AG04450 (cell line): ENCODE results near the gene SLTM. TPM values are rescaled to one million over a fixed set of nuclear protein-coding genes. Genes with fewer than 3 reads are reported as not detected.
"Not testable (repeated sequence)": the region's sequence is repeated elsewhere in the genome, so short reads cannot be mapped to it uniquely, and the experiment has no call there.

Experiments
- CTCF ChIA-PET: fragments of 300-600, 350-600 bp; formaldehyde crosslinking; extraction: SDS; loops from one replicate; lab custom pipeline; 2022; ENCODE audit warnings: antibody characterized with exemption, inconsistent platforms; lab: Charles Lee
- POLR2A ChIA-PET: fragments of 350-600 bp; formaldehyde crosslinking; extraction: SDS; loops from one replicate; lab custom pipeline; 2021; ENCODE audit warnings: antibody characterized with exemption, inconsistent platforms; lab: Yijun Ruan, JAX
- DNase-seq: peaks from one replicate; pipeline ENCODE4 v3.0.0-alpha.2; 2011; ENCODE audit warnings: low read depth, low spot score
- H3K27ac ChIP-seq: one replicate; pipeline ENCODE4 v1.5.1; 2012; ENCODE audit warnings: low read depth, low read length, control low read depth
- H3K27me3 ChIP-seq: one replicate; pipeline ENCODE4 v1.6.0; 2012; ENCODE audit warnings: low read length; ENCODE audit not compliant: control insufficient read depth, insufficient read depth
- H3K4me3 ChIP-seq: 2 replicates; pipeline ENCODE4 v1.5.1; 2011; ENCODE audit warnings: mild to moderate bottlenecking, low read depth, low read length, control low read depth
- H3K9me3 ChIP-seq: 2 replicates; pipeline ENCODE4 v1.5.1; 2012; ENCODE audit warnings: low read length; ENCODE audit not compliant: control insufficient read depth, insufficient read depth
- CTCF ChIP-seq: IDR thresholded peaks from 2 replicates; pipeline ENCODE4 v1.5.1; 2011; ENCODE audit warnings: low read depth, low read length, control low read depth, inconsistent platforms
- polyA plus RNA-seq: library from polyadenylated mRNA; depleted of rRNA; stranded (reverse); fragments of >200 nt; gene quantifications from 2 replicates; pipeline ENCODE4 v1.2.3, GENCODE V29; 2011

The SLTM gene
- polyA plus RNA-seq, 1 experiment = 36.2 TPM

GRCh38 chr15:58854593-58854992, 78.9 kb downstream of the SLTM start:
- Histone ChIP-seq H3K4me3 (no peak overlapping the region), H3K27ac (no peak overlapping the region), H3K27me3 (no peaks in the 10 kb centered on the region), H3K9me3 (no peaks in the 10 kb centered on the region)
- DNase-seq = no peak
- ChIA-PET POLR2A (no interaction called here), CTCF (interaction anchor here (0.5 to 0.6 kb wide), 2 partner anchors 51 to 103 kb away, joined by 4 to 9 read pairs; no protein-coding TSS in a partner anchor)
- no peak for TF ChIP-seq CTCF

GRCh38 chr15:58852347-58852746, 81.1 kb downstream of the SLTM start:
- Histone ChIP-seq H3K4me3 (no peak overlapping the region), H3K27ac (no peak overlapping the region), H3K9me3 (no peaks in the 10 kb centered on the region), H3K27me3 (no peaks in the 10 kb centered on the region)
- ChIA-PET CTCF (interaction anchor here (1.2 to 1.6 kb wide), 2 partner anchors 393 to 624 kb away, joined by 3 to 4 read pairs; no protein-coding TSS in a partner anchor), POLR2A (no interaction called here)
- no peak for TF ChIP-seq CTCF
- DNase-seq = no peak

GRCh38 chr15:58851205-58851604, 82.3 kb downstream of the SLTM start:
- POLR2A ChIA-PET = not testable (repeated sequence)
- CTCF ChIA-PET = interaction anchor here (0.5 to 1.6 kb wide), 4 partner anchors 12 to 623 kb away, joined by 3 to 4 read pairs (median 3); no protein-coding TSS in a partner anchor

GRCh38 chr15:58842713-58843396, 90.6 kb downstream of the SLTM start:
- DNase-seq = no peak
- no peaks in the 10 kb centered on the region for H3K9me3 ChIP-seq
- POLR2A ChIA-PET = no interaction called here
- no peaks in the 10 kb centered on the region for H3K27me3 ChIP-seq
- CTCF ChIA-PET = no interaction called here
- no peak overlapping the region for H3K4me3 ChIP-seq
- H3K27ac ChIP-seq = no peak overlapping the region
- TF ChIP-seq CTCF = no peak

More at GRCh38 chr15:58851205-58851604, 82.3 kb downstream of the SLTM start:
- not testable (repeated sequence) for H3K9me3 ChIP-seq, H3K4me3 ChIP-seq, H3K27ac ChIP-seq, H3K27me3 ChIP-seq, DNase-seq

- TF ChIP-seq CTCF = no peak
- no peaks in the 10 kb centered on the region for H3K9me3 ChIP-seq
- no peaks in the 10 kb centered on the region for H3K27me3 ChIP-seq
- H3K27ac ChIP-seq = no peak overlapping the region
- CTCF ChIA-PET = interaction anchor here (0.7 to 1.5 kb wide), 6 partner anchors 11 to 612 kb away, joined by 3 to 11 read pairs (median 4); no protein-coding TSS in a partner anchor
- POLR2A ChIA-PET = no interaction called here
- H3K4me3 ChIP-seq = no peak overlapping the region
- no peak for DNase-seq
Measured at GRCh38 chr15:58840048-58840447, 93.4 kb downstream of the SLTM start.
